Naive thymus-derived CD8-positive, alpha-beta T cell (primary cell): ENCODE data around the gene CDYL. TPM values are rescaled to one million over a fixed set of nuclear protein-coding genes. Genes with fewer than 3 reads are reported as not detected.

Source experiments
- ATAC-seq, 2 donors: fragments of 150-1000 bp; cut with Tn5 transposase in 1 of 2; sonication (Bioruptor Pico), chemical (Tn5 transposase) in 1 of 2; 1 replicate in 1 of 2; 2 replicates in 1 of 2; pipeline ENCODE4 v1.10.0; 2021; ENCODE audit warnings: mild to moderate bottlenecking in 2 of 2, moderate library complexity in 2 of 2
- POLR2A ChIA-PET: fragments of 350-600 bp; sonication (Branson Sonifier 250); formaldehyde crosslinking; loops from one replicate; lab custom pipeline; 2021; ENCODE audit warnings: antibody characterized with exemption; lab: Charles Lee
- DNase-seq, 10 donors: peaks; one replicate each; pipeline versions ENCODE4 v3.0.0 to v3.0.0-alpha.2; 2020 to 2022
- H3K27ac Mint-ChIP-seq, 10 donors: one replicate each; pipeline ENCODE4 v1.8.0; 2020 to 2022; ENCODE audit warnings: mild to moderate bottlenecking in 10 of 10, mixed read lengths in 10 of 10, moderate library complexity in 4 of 10, inconsistent platforms in 1 of 10
- H3K27me3 Mint-ChIP-seq, 5 donors: one replicate each; pipeline ENCODE4 v1.8.0; 2021 to 2022; ENCODE audit warnings: mixed read lengths in 5 of 5
- H3K36me3 Mint-ChIP-seq, 3 donors: one replicate each; pipeline ENCODE4 v1.8.0; 2020 to 2022; ENCODE audit warnings: mixed read lengths in 3 of 3, mild to moderate bottlenecking in 2 of 3, inconsistent platforms in 1 of 3
- H3K4me1 Mint-ChIP-seq, 4 donors: one replicate each; pipeline ENCODE4 v1.8.0; 2021 to 2022; ENCODE audit warnings: mixed read lengths in 4 of 4
- H3K4me3 Mint-ChIP-seq, 10 donors: one replicate each; pipeline ENCODE4 v1.8.0; 2020 to 2022; ENCODE audit warnings: mild to moderate bottlenecking in 10 of 10, mixed read lengths in 10 of 10, moderate library complexity in 6 of 10, inconsistent platforms in 1 of 10
- H3K9me3 Mint-ChIP-seq, 9 donors: one replicate each; pipeline ENCODE4 v1.8.0; 2020 to 2022; ENCODE audit warnings: mixed read lengths in 9 of 9, mild to moderate bottlenecking in 3 of 9, inconsistent platforms in 1 of 9, moderate library complexity in 1 of 9
- polyA plus RNA-seq, 3 donors: library from polyadenylated mRNA; unstranded; fragments of 300-500 nt; fragmentation: Illumina TruSeq; gene quantifications; one replicate each; pipeline ENCODE4 v1.2.3, GENCODE V29; 2021
- total RNA-seq, 8 experiments: library from RNA in 2 of 8; stranded (reverse) in 2 of 8; gene quantifications; one replicate each; pipeline ENCODE4 v1.2.3 and lab custom pipeline; 2021 to 2026

The CDYL gene
- total and polyA plus RNA-seq, 5 experiments from 2014 or later = 5.6 to 49.3 (median 6.1) TPM

DNA sequence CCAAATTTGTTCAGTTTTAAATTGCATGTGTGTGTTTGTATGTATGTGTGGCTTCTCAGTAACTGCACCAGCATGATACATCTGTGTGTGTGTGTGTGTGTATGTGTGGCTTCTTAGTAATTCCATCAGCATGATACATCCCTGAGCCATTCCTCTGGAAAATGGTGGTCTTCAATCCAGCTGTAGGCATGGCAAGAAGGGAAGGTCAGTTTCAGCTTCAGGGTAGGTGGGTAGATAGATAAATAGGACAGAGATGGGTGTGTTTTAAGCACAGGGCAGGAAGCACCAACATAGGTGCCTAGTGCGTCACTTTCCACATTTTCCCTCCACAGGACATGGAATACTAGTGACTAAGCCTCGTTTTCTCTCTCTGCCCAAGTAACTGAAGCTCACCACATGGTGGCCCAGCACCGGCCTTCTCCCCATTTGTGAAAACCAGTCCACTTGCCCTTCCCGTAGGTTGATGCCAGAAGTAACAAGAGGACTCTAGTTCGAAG lies 144.8 kb downstream of the CDYL start:
- DNase-seq (no peak), ATAC-seq (no peak)
- Mint-ChIP-seq H3K9me3 (no peaks in the 10 kb centered on the region), H3K27me3 (no peaks in the 10 kb centered on the region), H3K36me3 (peaks cover 0 to 10% (median 3%) of the 10 kb centered on the region in 3 donors), H3K27ac (peak overlapping the region in 2 of 10 donors; percentile 34 to 43), H3K4me1 (peaks cover 38 to 78% (median 71%) of the 10 kb centered on the region in 4 donors), H3K4me3 (no peak overlapping the region)
- POLR2A ChIA-PET = no interaction called here

DNA sequence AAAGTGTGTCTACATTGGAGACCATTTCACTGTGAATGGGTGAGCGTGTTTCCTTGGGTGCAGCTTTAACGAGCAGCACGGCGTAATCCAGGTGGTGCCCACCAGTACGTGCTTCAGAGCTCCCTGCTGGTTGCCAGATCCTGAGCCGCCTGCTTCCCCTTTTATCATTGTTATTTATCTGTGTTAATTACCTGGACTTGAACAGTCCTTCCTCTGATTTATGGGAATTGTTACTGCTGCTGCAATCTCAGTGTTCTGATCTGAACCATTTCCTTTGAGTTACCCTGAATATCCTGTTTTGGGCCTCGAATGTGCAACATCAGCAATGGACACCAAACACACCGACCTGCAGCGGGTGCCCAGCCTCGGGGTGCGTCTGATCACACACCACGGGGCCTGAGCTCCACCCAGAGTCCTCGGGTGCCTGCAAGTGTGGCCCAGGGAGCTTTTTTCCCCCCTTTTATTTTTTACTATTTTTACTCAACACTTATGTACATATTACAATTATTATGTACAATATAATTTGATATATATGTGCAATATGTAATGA lies 146.4 kb downstream of the CDYL start:
- ATAC-seq (no peak), DNase-seq (no peak)
- Mint-ChIP-seq H3K4me3 (no peak overlapping the region), H3K9me3 (no peaks in the 10 kb centered on the region), H3K27ac (no peak overlapping the region), H3K4me1 (peaks cover 27 to 67% (median 60%) of the 10 kb centered on the region in 4 donors), H3K27me3 (no peaks in the 10 kb centered on the region), H3K36me3 (peaks cover 0 to 10% (median 3%) of the 10 kb centered on the region in 3 donors)
- POLR2A ChIA-PET = no interaction called here

DNA sequence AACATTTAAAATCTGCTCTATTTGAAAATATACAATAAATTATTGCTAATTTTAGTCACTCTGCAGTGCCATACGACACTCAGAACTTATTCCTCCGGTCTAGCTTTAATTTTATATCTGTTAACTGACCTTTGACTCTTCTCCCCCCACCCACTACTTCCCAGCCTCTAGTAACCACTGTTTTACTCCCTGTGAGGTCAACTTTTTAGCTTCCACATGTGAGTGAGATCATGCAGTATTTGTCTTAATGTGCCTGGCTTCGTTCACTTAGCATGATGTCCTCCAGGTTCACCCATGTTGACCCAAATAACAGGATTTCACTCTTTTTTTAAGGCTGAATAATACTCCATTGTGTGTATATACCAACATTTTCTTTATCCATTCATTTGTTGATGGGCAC lies 146.9 kb downstream of the CDYL start:
- ATAC-seq (no peak), DNase-seq (no peak)
- no peak overlapping the region for H3K4me3 Mint-ChIP-seq
- POLR2A ChIA-PET = no interaction called here
- peaks cover 0 to 10% (median 3%) of the 10 kb centered on the region in 3 donors for H3K36me3 Mint-ChIP-seq
- H3K4me1 Mint-ChIP-seq = peaks cover 27 to 66% (median 60%) of the 10 kb centered on the region in 4 donors
- no peak overlapping the region for H3K27ac Mint-ChIP-seq
- H3K27me3 Mint-ChIP-seq = no peaks in the 10 kb centered on the region
- no peaks in the 10 kb centered on the region for H3K9me3 Mint-ChIP-seq

DNA sequence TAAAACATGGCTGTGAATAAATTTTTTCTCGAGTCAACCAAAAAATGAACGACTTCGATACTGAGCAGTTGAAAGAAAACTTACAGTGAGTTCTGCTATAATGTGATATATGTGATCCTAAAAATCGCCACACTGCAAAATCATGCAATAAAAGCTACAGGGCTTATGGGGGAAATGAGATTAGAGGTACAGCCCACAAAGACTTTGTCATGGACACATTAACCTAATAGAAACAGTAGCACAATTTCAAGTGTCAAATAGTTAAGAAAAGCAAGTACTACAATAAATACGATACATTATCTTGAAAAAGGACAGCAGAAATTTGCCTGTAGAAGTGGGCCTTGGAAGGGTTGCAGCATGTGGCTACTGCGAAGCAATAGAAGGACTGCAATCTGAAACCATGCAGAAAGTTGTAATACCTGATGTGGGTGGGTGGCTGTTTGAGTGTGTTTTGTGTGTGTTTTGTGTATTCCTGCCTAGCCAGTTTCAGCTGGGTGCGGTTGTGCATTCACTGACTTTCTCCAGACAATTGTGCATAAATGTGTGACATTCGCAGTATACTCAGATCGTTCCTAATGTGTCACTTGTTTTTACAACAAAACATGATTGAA lies 148.6 kb downstream of the CDYL start:
- POLR2A ChIA-PET = no interaction called here
- H3K27me3 Mint-ChIP-seq = no peaks in the 10 kb centered on the region
- H3K4me3 Mint-ChIP-seq = no peak overlapping the region
- H3K9me3 Mint-ChIP-seq = no peaks in the 10 kb centered on the region
- H3K36me3 Mint-ChIP-seq = peaks cover 0 to 10% (median 3%) of the 10 kb centered on the region in 3 donors
- ATAC-seq (no peak), DNase-seq (no peak)
- H3K27ac Mint-ChIP-seq = peak overlapping the region in 1 of 10 donors; percentile 1
- H3K4me1 Mint-ChIP-seq = peaks cover 29 to 70% (median 64%) of the 10 kb centered on the region in 4 donors

- Mint-ChIP-seq H3K27ac (no peak overlapping the region), H3K4me3 (no peak overlapping the region), H3K4me1 (peaks cover 28 to 72% (median 66%) of the 10 kb centered on the region in 4 donors), H3K27me3 (no peaks in the 10 kb centered on the region), H3K9me3 (no peaks in the 10 kb centered on the region), H3K36me3 (peaks cover 0 to 5% (median 3%) of the 10 kb centered on the region in 3 donors)
- POLR2A ChIA-PET = no interaction called here
- ATAC-seq = no peak
- no peak for DNase-seq
These were observed 149.4 kb downstream of the CDYL start for GRCh38 chr6:4925580-4925979.

DNA sequence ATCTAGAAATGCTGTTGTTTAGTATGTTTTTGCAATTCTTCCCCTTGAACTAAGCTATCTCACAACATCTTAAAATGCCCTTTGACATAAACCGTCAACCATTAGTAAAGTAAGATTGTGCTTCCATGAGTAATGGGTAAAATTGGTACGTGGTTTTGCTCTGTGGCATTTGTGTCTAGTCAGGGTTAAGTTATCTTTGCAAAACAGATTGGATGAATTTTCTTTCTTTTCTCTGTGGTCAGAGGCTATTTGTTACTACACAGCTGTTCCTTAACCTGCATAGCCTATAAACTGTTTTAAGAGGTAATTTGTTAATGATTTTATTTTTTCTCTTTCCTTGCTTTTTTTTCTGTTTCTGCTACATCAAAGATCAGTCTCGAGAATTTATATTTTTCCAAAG lies 152.2 kb downstream of the CDYL start:
- POLR2A ChIA-PET = no interaction called here
- H3K4me1 Mint-ChIP-seq = peaks cover 29 to 75% (median 72%) of the 10 kb centered on the region in 4 donors
- no peak for DNase-seq
- no peak overlapping the region for H3K27ac Mint-ChIP-seq
- peaks cover 0 to 3% (median 3%) of the 10 kb centered on the region in 3 donors for H3K36me3 Mint-ChIP-seq
- no peaks in the 10 kb centered on the region for H3K9me3 Mint-ChIP-seq
- no peak for ATAC-seq
- H3K4me3 Mint-ChIP-seq = no peak overlapping the region
- H3K27me3 Mint-ChIP-seq = no peaks in the 10 kb centered on the region

DNA sequence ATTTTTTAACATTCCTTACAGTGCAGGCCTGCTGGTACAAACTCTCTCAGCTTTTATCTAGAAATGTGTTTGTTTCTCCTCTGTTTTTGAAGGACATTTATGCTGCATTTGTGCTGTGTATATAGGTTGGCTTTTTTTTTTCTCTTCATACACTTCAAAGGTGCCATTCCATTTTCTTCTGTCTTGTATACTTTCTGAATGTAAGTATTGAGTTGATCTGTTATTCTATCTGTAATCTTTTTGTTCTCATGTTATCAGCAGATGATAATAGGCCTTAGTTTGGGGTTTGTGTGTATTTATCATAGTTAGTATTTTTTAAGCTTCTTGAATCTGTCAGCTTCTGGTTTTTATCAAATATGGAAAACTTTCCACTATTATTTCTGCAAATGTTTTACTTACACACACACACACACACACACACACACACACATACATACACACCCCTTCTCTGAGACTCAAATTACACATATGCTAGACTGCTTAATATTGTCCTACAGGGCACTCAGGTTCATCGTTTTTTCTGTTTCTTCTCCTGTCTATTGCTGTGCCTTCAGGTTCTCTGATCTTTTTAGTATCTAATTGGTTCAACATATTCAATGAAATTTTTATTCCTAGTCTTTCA lies 153.0 kb downstream of the CDYL start:
- Mint-ChIP-seq H3K4me3 (no peak overlapping the region), H3K27me3 (no peaks in the 10 kb centered on the region), H3K4me1 (peaks cover 27 to 77% (median 76%) of the 10 kb centered on the region in 4 donors), H3K27ac (peak overlapping the region in 2 of 10 donors; percentile 25 to 73), H3K36me3 (peaks cover 0 to 3% (median 3%) of the 10 kb centered on the region in 3 donors), H3K9me3 (no peaks in the 10 kb centered on the region)
- DNase-seq (no peak), ATAC-seq (no peak)
- POLR2A ChIA-PET = no interaction called here

DNA sequence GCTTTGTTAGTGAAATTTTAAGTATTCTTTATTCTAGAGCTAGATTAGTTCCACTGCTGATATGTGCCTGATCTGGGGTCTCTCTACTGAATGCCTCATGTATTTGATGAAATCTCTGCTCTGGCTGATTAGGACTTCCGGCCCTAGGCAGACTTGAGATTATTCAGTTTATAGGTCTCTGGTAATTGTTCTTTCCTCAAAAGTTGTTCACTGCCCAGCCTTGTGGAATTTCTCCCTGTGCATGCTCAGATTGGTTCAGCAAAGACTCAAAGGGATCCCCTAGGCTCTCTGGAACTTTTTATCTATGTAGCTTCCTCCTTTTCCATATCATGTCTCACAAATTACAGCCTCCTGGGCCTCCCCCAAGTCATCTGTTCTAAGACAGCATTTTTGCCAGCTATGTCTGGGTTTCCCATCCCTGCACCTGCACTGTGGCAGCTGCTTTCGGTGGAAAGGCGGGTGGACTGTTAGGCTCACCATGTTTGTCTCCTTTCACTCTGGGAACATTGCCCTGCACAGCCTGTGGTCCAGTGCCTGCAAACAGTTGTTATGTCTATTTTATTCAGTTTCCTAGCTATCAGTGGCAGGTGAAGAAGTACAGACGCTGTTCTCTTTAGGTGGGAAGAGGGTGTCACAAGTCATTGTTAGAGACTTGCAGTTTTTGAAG lies 154.0 kb downstream of the CDYL start:
- POLR2A ChIA-PET = no interaction called here
- peaks cover 25 to 77% (median 75%) of the 10 kb centered on the region in 4 donors for H3K4me1 Mint-ChIP-seq
- peaks cover 0 to 3% (median 0%) of the 10 kb centered on the region in 3 donors for H3K36me3 Mint-ChIP-seq
- peak overlapping the region in 3 of 10 donors; percentile 6 to 73 (median 71) for H3K27ac Mint-ChIP-seq
- no peaks in the 10 kb centered on the region for H3K27me3 Mint-ChIP-seq
- H3K4me3 Mint-ChIP-seq = peak overlapping the region in 1 of 10 donors; percentile 14
- ATAC-seq (no peak), DNase-seq (no peak)
- H3K9me3 Mint-ChIP-seq = no peaks in the 10 kb centered on the region

GRCh38 chr6:4931530-4932227 lies 155.5 kb downstream of the CDYL start:
- Mint-ChIP-seq H3K9me3 (no peaks in the 10 kb centered on the region), H3K27ac (peak overlapping the region in 3 of 10 donors; percentile 15 to 37 (median 29)), H3K4me3 (no peak overlapping the region), H3K36me3 (peaks cover 0 to 2% (median 0%) of the 10 kb centered on the region in 3 donors), H3K27me3 (no peaks in the 10 kb centered on the region), H3K4me1 (peaks cover 32 to 92% (median 82%) of the 10 kb centered on the region in 4 donors)
- no peak for ATAC-seq
- POLR2A ChIA-PET = no interaction called here
- no peak for DNase-seq

- H3K36me3 Mint-ChIP-seq = peaks cover 0 to 8% (median 0%) of the 10 kb centered on the region in 3 donors
- H3K27me3 Mint-ChIP-seq = no peaks in the 10 kb centered on the region
- H3K4me1 Mint-ChIP-seq = peaks cover 30 to 91% (median 78%) of the 10 kb centered on the region in 4 donors
- no peak for ATAC-seq
- no peaks in the 10 kb centered on the region for H3K9me3 Mint-ChIP-seq
- POLR2A ChIA-PET = no interaction called here
- H3K27ac Mint-ChIP-seq = peak overlapping the region in 3 of 10 donors; percentile 54 to 85 (median 84)
- DNase-seq = no peak
- no peak overlapping the region for H3K4me3 Mint-ChIP-seq
These were observed 156.2 kb downstream of the CDYL start for GRCh38 chr6:4932228-4932903.

DNA sequence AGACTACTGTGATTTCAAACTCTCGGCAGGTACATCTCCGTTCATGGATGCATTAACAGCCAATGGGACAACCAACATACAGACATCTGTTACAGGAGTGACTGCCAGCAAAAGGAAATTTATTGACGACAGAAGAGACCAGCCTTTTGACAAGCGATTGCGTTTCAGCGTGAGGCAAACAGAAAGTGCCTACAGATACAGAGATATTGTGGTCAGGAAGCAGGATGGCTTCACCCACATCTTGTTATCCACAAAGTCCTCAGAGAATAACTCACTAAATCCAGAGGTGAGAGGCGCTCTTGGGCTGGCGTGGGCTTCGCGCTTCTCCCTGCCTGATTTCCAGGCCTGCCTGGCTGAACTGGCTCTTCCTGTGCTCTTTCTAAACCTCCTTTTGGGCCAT lies 159.3 kb downstream of the CDYL start:
- H3K4me1 Mint-ChIP-seq = peaks cover 25 to 65% (median 57%) of the 10 kb centered on the region in 4 donors
- ATAC-seq = peak in 1 of 2 donors; percentile 38
- peak in 2 of 10 donors; percentile 9 to 16 for DNase-seq
- peaks cover 0 to 31% (median 7%) of the 10 kb centered on the region in 3 donors for H3K36me3 Mint-ChIP-seq
- no peaks in the 10 kb centered on the region for H3K27me3 Mint-ChIP-seq
- peak overlapping the region in 9 of 10 donors; percentile 6 to 90 (median 63) for H3K27ac Mint-ChIP-seq
- peak overlapping the region in 4 of 10 donors; percentile 23 to 61 (median 46) for H3K4me3 Mint-ChIP-seq
- no peaks in the 10 kb centered on the region for H3K9me3 Mint-ChIP-seq
- POLR2A ChIA-PET = no interaction called here
